Body of pancreas (tissue), 4 donors: Measurements from ENCODE around the gene ATP9B.

ENCODE experiments used
- CTCF ChIP-seq, 7 experiments: fragments of 450-650 bp in 4 of 7; fragments of 200-600 bp in 3 of 7; sonication (generic) in 3 of 7; IDR thresholded peaks; one replicate each; pipeline ENCODE4 v1.5.1; 2016 to 2019; ENCODE audit warnings: antibody characterized with exemption in 7 of 7
- POLR2A ChIP-seq, 3 donors: fragments of 450-650 bp; IDR thresholded peaks; one replicate each; pipeline ENCODE4 v1.6.1; 2016; ENCODE audit warnings: antibody characterized with exemption in 3 of 3, mild to moderate bottlenecking in 2 of 3

GRCh38 chr18:79361766-79362522, 292.8 kb downstream of the ATP9B start:
- TF ChIP-seq POLR2A (IDR thresholded peaks at IDR 0.05) = no peak
- no peak for TF ChIP-seq CTCF (IDR thresholded peaks at IDR 0.05)
